GM18508 (cell line): ENCODE results near the gene TTC17.
"Not testable (repeated sequence)": the region's sequence is repeated elsewhere in the genome, so short reads cannot be mapped to it uniquely, and the experiment has no call there.

Experiments used
- ATAC-seq: cut with Tn5 transposase; IDR thresholded peaks from one replicate; pipeline ENCODE4 v1.9.1; 2021; ENCODE audit warnings: moderate number of reproducible peaks; ENCODE audit not compliant: insufficient read depth, unreplicated experiment

The TTC17 gene

DNA sequence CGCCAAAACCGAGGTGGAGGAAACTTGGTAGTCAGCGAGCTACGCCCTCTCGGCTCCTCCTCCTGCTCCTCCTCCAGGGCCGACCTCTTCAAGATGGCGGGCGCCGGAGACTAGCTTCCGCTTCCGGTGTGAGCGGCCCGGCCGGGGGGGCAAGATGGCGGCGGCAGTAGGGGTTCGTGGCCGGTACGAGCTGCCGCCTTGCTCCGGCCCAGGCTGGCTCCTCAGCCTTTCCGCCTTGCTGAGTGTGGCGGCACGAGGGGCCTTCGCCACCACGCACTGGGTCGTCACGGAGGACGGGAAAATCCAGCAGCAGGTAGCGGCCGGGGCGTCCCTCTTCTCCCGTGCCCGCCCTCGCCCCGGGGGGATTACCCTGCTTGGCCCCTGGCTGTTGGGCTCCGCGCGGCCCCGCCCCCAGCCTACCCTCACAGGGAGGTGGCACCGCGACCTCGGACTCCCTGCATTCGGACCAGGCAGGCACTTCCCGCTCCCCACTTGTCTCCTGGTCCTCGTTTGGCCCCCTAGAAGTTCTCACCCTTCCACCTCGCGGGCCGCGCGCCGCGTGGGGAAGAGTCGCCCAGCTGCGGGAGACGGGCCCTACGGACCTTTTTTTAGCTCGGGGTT is at the start of gene TTC17:
Gene TTC17, plus strand, starts transcription at position 120 of the 621 bp plus-strand sequence. Its CDS starts 35 bp downstream, at position 155.
- peak; percentile 87 for ATAC-seq

DNA sequence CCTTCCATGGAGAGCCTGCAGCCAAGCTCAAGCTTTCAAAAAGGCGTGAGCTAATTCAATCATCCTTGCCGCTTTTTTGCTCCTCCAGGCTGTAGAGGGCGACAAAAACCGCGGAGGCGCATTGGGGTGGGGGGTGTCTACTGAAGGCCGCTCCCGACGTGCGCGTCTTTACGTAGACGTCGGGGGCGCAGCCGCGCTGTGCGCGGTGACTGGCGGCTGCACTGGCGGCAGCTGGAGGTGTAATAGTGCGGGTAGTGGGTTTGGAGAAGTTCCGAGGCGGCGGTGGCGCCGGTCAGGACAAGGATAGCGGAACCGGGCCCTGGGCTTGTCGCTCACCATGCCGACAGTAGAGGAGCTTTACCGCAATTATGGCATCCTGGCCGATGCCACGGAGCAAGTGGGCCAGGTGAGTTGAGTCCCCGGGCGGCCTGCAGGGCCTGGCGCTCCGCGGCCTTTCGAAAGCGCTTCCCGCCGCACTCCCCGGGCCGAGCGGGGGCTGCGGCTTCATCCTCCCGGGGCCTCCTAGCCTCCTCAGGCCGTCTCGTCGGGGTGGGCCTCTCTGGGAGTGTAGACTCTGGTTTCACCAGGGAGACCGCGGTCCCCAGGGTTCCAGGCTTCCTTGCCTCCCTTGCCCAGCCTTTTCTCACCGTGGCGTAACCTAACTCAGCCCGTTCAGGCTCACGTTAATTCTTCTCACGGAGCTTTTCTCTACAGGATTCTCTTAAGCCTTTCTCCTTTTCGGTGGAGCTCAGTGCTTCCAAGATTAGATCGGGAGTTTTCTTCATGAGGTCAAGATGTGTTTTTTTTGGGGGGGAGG is 46.7 kb upstream of the TTC17 start, which contains the start of gene API5:
Gene API5, plus strand, starts transcription at position 206 of the 817 bp plus-strand sequence. Its CDS starts 132 bp downstream, at position 338.
- ATAC-seq: peak; percentile 92

DNA sequence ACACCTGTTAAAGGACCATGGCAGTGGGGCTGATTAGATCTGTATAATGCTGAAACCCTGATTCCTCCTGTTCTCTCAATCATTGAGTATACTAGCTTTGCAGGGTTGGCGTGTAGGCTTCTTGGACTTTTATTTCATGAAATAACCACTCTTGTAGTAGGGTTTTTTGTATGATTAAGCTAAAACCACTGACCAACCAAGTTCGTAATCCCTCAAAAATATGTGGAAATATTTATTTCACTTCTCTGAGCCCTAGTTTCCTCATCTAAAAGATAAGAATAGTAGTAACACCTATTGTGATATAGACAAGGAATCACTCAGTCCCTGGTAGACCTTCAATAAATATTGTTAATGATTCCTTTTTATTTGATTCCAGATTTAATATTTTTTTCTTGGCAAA is 42.8 kb upstream of the TTC17 start:
- no peak for ATAC-seq

DNA sequence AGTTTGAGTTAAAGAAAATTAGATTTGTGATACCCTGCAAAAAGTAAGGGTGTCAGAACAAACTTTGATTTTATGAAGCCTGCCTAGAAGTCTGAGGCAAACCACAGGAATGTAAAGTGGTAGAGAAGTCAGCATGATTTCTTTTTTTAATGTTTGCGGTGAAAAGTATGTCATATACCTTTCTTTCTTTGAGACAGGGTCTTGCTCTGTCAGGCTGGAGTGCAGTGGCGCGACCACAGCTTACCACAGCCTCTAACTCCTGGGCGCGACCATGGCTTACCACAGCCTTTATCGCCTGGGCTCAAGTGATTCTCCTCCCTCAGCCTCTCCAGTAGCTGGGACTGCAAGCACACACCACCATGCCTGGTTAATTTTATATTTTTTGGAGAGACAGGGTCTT is 42.3 kb upstream of the TTC17 start:
- ATAC-seq: no peak

- ATAC-seq: no peak
Measured at GRCh38 chr11:43327987-43328386, 30.7 kb upstream of the TTC17 start.

DNA sequence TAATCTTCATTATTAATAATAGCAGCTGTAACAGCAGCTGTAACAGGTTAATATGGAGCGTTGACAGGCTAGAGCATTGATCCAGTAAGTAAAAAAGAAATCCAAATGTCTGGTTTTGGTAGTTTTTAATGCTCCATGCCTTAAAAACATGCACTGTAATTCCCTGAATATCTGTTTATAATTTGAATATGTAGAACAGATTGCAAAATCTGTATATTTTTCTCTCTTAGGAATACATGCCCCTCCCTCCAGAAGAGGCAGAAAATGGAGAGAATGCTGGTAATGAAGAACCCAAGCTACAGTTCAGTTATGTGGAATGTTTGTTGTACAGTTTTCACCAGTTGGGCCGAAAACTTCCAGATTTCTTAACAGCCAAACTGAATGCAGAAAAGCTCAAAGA is 30.2 kb upstream of the TTC17 start:
- no peak for ATAC-seq

DNA sequence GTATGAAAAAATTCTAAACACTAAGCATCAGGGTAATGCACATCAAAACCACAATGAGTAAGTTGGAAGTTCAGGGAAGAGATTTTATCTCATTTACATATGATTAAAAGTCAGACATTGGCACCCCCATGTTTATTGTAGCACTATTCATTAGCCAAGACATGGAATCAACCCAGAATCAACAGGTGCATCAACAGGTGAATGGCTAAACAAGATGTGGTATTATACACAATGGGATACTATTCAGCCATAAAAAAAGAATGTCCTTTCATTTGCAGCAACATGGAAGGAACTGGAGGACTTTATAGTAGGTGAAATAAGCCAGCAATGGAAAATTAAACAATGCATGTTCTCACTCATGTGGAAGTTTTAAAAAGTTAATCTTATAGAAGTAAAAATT is 17.6 kb upstream of the TTC17 start:
- no peak for ATAC-seq

- ATAC-seq: not testable (repeated sequence)
Measured at GRCh38 chr11:43351426-43351825, 7.3 kb upstream of the TTC17 start.

DNA sequence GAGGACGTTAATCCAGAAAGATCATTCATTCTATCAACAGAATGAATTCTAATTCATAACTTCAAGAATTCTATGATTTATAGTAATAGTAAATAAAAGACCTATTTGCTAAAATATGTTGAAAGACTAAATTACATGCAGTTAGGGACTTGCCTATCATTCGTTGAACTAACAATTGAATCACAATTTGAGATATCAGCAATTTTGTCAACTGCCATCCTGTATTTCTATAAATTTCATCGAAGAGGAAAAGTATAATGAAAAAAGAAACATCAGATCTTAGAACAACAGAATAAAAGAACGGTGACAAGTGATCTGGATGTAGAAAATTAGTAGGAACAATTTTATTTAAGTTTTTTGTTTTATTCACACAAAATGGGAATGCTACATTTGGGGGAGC is 4.4 kb upstream of the TTC17 start:
- ATAC-seq: no peak

GRCh38 chr11:43356336-43356735 is 2.4 kb upstream of the TTC17 start:
- ATAC-seq: no peak

DNA sequence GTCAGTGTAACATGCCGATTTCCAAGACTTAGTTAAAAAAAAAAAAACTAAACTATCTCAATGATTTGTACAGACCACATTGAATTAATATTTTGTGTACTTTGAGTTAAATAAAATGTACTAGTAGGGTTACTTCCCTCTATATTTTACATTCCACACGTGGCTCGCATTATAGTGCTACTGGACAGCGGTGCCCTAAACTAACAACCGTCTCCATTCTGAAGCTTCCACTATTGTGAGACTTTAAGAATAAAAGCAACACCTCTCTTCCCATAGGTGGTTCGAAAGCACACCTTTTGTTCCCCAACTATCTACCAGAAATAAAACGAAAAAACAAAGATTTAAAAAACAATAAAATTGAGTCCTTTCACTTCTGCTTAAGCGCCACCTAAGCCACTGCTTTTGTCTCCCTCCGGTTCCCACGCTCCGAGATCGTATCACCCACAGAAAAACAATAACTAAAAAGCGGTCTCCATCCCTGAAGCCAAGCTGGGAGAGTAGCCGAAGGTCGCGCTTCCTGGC is 380 bp upstream of the TTC17 start:
- no peak for ATAC-seq

DNA sequence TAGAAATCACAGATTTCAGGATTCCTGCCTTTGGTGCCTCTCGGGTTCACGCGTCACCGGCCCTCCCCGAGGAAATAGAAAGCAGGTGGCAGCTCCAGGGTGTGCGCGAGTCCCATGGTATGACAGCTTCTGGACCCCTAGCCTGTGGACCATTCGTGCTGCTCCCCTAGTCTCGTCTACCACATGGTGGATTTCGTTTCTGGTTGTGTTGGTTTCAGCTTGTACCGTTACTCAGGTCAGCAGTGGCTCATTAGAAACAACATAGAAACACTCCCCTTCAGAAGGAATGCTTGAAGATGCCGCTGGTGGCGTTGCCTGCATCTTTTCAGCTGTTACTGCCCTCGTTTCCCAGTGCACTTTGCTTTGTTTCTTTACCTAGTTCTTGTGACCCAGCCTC is 700 bp downstream of the TTC17 start:
- ATAC-seq: peak; percentile 29

- ATAC-seq: no peak
Measured at GRCh38 chr11:43360361-43361032, 1.8 kb downstream of the TTC17 start.

- ATAC-seq: no peak
Measured at GRCh38 chr11:43366677-43367076, 8.0 kb downstream of the TTC17 start.

- no peak for ATAC-seq
Measured at GRCh38 chr11:43367382-43368178, 8.9 kb downstream of the TTC17 start.

DNA sequence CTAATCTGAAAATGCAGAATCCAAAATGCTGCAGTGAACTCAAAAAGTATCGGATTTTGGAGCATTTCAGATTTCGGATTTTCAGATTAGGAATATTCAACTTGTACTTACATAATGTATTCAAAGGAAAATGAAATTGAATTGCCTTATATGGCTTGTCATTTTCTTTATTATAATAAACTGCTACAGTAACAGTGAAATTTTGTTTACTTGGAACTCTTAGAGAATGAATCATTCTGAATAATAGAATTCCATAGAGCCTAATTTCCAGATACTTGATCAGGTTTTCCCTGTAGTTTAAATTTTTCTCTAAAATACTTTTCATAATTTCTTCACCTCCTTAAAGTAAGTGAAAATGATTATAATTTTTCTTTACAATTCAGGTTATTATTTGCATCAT is 17.3 kb downstream of the TTC17 start:
- ATAC-seq: no peak

GRCh38 chr11:43376594-43376993 is 17.9 kb downstream of the TTC17 start:
- ATAC-seq: no peak

- no peak for ATAC-seq
Measured at GRCh38 chr11:43377389-43377788, 18.7 kb downstream of the TTC17 start.

DNA sequence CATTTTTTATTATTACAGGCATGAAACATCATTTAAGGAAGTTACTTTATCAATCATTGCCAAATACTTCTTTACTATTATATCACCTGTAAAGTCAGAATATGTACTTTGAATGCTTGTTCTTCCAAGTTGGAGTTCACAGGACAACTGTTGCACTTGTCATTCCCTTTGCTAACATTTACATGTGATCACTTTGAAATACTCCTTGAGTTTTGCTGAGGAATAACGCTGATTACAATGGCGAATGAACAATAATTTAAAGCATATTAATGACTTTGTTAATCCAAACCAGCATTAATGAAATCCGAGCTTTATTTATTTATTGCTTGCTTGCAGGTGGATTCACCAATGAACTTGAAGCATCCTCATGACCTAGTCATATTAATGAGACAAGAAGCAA is 20.2 kb downstream of the TTC17 start:
- ATAC-seq: no peak

DNA sequence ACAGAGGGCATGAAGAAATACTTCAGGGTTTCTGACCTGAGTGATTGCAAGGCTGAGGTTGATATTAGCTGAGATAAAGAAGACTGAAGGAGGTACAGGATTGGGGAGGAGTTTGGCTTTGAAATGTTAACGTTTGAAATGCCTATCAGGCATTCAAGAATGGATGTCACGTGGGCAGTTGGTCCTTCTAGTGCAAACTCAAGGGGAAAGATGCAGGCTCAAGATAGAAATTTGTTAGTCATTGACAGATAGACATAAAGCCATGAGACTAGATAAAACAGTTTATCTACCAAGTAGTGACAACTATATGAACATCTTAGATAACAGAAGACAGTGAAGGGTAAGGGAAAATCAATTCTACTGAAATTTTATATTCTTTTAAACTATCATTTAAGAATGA is 23.1 kb downstream of the TTC17 start:
- ATAC-seq: no peak
